ENCODE measurements around the gene SNRPA.

SNRPA gene

DNA sequence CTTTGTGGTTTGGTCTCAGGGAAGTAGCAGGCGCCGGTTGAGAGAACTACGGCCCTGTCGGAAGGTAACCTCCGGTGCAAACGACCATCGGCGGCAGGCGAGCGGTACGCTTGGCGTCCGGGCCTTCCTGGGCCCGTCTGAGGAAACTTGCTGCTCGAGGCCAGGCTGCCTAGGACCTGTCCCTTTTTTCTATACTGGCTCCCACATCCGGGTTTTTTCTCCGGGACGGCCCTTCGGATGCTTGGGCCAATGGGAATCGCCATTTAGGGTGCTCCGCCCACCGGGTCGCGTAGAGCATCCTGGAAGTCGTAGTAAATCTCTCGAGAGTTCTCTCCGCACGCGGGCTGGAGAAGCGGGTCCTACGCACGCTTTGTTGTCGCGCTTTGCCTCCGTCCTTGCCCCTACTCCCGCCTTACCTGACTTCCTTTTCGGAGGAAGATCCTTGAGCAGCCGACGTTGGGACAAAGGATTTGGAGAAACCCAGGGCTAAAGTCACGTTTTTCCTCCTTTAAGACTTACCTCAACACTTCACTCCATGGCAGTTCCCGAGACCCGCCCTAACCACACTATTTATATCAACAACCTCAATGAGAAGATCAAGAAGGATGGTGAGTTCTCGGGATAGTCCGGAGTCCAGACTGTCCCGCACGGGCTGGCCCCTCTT, at the start of gene SNRPA:
Gene SNRPA, plus strand, starts transcription at position 330 of the 664 bp plus-strand sequence. Its CDS starts 206 bp downstream, at position 536.
- DNase-seq: peak; percentile 96

DNA sequence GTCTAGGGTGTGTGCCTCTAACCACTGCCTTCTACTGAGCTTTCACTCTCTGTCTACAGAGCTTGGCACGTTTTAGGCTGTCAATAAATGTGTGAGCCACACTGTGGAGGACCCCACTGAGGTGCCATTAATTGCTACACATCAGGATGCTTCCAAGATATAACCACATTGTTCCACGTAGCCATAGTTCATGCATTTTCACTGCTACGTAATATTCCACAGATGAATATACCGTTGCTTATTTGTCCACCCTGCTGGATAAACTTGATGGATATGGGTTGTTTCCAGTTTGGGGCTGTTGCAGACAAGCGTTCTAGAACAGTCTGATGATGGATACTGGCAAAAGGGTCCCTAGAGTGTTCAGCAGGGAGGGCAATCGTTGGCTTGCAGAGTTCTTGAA, 49.2 kb upstream of the SNRPA start:
- DNase-seq: no peak

DNA sequence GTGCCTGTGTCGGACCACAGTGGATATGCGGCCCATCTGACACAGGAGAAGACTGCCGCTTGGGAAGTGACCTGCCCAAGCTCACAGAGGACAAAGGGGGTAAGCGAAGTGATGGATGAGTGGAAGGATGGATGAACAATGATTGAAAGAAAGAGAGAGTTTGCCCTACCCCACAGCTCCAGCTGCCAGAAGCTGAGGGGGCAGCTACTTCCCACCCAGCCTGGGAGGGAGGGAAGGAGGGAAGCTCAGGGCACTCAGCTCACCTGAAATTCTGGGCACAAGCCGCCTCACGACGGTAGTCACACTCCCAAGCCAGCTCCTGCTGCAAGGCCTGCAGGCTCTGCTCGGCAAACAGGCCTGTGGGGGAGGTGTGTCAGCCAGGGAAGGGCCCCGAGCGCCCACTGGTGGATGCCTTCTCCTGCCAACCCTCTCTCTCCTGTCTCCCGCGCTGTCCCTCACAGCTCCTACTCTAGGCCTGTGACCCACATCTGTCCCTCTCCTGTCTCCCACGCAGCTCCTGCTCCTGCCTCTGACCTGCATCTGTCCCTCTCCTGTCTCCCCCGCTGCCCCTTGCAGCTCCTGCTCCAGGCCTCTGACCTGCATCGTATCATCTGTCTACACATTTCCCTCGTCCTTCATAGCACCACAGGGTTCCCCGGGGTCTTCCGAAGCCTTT, 48.5 kb upstream of the SNRPA start:
- DNase-seq: no peak

DNA sequence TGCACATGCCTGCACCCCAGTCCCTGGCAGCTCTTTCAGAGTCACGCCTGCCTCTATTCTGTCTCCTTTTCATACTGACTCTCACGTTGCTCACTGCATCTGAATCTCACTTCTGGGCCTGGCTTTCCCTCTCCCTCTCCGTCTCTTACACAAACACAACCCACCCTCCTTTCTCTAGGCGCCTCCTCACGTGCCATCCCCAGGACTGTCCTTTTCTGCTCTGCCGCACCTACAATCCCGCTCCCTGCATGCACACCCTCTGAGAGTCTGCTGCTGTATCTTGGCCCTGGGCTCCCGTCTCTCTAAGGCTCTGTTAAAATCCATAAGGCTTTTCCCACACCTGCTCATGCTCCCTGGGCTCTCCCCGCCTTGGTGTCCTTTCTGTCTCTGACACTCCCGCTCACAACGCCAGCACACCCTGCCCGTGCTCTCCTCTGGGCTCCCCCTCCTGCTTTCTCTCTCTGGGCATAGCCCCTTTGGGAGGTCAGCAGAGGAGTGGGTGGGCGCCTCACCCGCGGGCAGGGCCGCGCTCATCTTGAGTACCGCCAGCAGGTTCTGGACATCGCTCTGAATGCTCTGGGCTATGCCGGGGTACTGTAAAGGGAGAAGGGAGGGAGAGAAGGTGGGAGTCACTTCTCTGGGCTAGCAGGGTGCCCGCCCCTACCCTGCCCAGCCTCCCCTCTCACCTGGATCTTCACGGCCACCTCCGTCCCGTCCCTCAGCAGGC, 47.8 kb upstream of the SNRPA start:
- no peak for DNase-seq

DNA sequence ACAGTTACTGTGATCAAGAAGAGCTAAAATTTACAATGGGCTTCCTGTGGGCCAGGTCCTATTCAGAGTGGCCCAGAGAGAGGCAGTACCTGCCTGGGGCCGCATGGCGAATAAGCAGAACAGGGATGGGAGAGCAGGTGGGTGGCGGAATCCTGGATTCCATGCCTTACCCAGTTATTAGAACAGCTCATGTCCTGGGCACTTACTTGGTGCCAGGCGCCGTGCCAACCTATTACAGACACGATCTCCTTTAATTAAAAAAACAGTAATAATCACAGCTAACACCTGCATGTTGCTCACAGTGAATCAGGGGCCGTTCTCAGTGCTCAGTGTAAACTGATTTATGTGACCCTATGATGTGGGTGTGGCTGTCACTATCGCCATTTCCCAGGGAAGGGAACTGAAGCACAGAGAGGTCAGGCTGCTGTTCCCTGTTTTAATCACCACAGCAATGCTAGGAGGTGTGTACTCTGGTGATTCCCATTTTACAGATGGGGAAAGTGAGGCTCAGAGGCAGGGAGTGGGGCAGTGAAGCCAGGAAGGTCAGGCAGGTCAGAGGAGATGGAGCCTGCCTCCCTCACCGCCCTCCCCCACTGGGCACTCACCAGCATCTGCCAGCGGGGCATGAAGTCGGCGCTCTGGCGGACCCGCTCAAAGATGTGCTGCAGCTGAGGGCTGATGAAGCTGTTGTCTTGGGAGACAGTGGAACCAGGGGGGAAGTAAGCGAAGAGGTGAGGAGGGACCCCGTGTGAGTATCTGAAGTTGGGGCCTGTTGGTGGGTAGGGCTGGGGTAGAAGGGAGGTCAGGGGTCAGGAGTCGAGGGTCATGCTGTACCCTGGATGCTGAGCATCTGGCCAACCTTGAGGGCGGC, 46.3 kb upstream of the SNRPA start:
- DNase-seq: no peak

DNA sequence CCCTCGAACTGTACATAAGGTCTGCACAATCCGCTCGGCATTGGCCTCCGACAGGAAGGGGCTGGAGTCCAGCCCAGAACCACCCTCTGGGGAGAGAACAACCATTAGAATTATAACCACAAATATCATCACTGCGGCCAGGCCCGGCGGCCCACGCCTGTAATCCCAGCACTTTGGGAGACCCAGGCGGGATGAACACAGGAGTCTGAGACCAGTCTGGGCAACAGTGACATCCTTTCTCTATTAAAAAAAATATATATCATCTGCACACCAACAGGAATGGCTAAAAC, 45.7 kb upstream of the SNRPA start:
- DNase-seq: no peak

DNA sequence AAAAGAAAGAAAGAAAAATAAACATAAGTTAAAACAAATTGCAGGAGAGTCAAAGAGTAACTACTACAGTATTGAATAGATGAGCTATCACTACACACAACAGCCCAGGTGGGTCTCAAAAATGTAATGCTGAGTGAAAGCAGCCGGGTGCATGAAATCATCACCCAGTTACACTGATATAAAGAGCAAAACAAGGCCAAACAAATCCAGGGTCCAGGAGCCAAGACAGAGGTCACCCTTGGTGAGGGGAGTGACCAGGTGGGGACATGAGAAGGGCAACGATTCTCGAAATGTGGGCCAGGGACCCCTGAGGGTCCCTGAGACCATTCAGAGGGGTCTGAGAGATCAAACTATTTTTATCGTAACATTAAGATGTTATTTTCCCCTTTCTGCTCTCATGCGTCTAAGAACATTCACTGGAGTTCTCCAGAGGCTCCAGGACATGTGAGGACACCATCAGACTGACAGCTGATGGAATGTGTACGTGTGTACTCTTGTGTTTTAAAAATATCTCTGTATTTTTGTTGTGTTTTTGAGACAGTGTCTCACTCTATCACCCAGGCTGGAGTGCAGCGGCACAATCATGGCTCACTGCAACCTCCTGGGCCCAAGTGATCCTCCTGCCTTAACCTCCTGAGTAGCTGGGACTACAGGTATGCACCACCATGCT, 44.9 kb upstream of the SNRPA start:
- no peak for DNase-seq

DNA sequence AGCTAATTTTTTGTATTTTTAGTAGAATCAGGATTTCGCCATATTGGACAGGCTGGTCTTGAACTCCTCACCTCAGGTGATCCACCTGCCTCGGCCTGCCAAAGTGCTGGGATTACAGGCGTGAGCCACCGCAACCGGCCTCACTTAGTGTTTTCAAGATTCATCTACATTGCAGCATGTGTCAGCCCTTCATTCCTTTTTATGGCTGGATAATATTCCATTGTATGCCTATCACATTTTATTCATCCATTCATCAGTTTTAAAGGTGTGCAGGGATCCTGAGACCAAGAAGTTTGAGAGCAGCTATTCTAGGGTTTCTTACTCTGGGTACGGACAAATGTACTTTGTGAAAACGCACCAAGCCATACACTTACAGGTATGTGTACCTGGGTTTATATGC, 43.4 kb upstream of the SNRPA start:
- DNase-seq: no peak

DNA sequence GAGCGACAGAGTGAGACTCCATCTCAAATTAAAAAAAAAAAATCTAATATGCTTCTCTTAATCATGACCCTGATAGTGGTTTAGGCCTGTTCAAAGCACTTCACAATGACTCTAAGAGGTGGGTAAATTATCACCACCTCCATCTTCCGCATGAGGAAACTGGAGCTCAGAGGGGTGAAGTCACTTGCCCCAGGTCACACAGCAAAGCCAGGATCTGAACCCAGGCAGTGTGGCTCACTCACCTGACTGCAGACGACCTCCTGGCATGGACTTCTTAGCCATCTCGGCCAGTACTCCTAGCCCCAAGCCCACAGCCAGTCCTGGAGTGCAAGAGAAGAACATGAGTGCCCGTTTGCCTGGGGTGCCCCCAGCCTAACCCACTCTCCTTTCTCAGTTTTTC, 41.2 kb upstream of the SNRPA start:
- DNase-seq: no peak

DNA sequence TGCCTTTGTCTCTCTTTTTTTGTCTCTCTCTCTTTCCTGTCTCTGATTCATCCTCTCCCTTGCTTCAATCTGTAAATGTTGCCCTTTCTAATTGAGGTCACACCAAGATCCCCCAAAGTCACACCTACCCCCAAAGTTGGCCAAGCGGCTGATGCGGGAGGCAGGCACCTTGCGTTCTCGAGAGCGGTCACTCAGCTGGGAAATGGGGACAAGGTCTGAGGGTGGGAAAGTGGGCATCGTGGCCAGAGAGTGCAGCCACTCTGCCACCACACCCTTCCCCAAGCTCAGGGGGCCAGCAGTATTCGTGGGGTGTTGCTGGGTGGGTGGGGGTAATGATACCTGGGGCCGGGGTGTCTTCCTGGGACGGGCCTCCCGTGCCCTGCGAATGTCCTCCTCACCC, 37.1 kb upstream of the SNRPA start:
- no peak for DNase-seq

DNA sequence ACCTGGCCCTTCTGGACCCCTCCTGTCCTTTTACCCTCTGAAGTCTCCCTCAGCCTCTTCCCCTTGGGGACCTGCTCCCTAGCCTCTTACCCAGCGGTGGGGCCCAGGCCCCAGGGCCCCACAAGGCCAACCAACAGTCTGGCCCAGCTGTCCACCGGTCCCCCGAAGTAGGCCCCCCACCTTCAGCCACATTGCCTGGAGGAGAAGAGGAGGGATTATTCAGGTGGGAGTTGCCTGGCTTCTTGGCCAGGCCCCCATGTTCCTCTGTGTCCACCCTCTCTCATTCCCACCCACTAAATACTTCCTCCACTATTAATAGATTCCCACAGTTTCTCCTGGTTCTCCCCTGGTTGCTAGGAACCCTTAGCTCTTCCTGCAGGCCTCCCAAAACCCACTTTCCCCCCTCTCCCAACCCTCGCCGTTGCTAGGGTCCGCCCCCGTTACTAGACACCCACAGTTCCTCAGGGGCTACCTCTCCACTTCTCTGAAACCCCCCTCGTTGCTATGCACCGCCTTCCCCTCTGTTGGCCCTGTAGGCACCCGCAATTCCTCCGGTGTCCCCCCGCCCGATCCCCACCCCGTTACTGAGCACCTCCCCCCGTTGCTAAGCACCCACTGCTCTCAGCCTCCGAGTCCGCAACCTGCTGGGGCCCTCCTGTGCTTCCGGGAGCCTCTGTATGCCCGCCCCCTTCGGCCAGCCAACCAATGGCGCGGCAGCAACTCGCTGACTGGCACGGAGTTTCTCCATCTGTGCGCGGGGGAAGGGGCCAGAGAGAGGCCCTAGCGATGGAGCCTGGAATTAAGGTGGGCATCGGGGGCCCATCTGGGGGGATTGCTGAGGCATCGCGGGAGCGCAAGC, 36.3 kb upstream of the SNRPA start:
- DNase-seq: peak; percentile 89

DNA sequence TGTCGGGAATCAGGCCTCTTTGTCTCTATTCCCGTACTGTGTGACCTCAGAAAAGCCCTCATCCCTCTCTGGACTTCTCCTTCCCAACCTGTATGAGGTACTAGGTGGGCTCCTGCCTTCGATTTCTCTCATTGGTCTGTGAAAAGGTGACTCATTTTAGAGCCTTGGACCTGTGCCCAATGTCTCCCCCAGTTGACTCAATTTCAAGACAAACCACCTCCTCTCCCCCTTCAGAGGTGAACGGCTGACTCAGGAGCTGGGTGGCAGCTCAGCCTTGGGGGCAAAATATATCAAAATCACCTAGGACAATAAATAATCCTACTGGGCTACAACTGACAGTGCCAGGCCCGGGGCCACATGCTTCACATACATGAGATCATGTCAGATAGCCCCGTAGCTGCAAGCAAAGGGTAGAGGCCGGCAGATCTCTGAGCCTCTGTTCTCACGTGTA, 34.9 kb upstream of the SNRPA start:
- DNase-seq: no peak

DNA sequence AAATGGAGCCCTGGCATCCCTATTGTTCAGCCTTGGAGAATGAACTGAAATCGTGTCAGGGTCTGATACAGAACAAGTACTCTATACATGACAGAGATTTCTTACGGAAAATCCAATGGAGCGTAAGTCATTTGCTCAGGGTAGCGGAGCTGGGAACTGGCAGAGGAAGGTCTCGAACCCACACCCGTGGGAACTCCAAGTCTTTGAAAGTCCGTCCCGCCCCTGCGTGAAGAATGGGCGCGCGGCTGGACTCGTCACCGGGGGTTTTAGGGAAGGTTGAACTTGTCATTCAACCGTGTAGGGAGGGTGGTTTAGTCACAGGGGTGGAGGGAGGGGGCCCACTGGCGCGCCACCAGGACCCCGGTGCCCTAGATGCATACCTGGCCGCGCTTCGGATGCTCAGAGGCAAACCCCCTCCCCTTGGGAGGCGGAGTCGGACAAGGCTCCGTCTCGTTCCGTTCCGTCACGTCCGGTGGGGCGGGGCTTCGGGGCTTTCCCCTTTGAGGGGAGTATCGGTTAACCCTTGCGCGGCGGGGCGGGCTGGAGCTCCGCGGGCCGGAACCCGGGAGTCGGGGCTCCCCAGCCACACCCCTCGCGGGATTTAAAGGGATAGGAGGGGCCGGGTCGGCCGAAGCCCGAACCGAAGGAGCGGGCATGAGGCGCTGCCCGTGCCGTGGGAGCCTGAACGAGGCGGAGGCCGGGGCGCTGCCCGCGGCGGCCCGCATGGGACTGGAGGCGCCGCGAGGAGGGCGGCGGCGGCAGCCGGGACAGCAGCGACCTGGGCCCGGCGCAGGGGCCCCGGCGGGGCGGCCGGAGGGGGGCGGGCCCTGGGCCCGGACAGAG, 34.3 kb upstream of the SNRPA start, which contains the start of the genes COQ8B and ITPKC:
Gene COQ8B, minus strand, starts transcription at position 405 of the 843 bp plus-strand sequence. CDS start 2,254 bp downstream, outside the sequence.
Gene ITPKC, plus strand, starts transcription at position 631 of the 843 bp plus-strand sequence. Its CDS starts 24 bp downstream, at position 655.
- peak; percentile 92 for DNase-seq

DNA sequence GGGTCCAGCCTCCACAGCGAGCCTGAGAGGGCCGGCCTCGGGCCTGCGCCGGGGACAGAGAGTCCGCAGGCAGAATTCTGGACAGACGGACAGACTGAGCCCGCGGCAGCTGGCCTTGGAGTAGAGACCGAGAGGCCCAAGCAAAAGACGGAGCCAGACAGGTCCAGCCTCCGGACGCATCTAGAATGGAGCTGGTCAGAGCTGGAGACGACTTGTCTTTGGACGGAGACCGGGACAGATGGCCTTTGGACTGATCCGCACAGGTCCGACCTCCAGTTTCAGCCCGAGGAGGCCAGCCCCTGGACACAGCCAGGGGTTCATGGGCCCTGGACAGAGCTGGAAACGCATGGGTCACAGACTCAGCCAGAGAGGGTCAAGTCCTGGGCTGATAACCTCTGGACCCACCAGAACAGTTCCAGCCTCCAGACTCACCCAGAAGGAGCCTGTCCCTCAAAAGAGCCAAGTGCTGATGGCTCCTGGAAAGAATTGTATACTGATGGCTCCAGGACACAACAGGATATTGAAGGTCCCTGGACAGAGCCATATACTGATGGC, 33.6 kb upstream of the SNRPA start:
- DNase-seq: no peak

DNA sequence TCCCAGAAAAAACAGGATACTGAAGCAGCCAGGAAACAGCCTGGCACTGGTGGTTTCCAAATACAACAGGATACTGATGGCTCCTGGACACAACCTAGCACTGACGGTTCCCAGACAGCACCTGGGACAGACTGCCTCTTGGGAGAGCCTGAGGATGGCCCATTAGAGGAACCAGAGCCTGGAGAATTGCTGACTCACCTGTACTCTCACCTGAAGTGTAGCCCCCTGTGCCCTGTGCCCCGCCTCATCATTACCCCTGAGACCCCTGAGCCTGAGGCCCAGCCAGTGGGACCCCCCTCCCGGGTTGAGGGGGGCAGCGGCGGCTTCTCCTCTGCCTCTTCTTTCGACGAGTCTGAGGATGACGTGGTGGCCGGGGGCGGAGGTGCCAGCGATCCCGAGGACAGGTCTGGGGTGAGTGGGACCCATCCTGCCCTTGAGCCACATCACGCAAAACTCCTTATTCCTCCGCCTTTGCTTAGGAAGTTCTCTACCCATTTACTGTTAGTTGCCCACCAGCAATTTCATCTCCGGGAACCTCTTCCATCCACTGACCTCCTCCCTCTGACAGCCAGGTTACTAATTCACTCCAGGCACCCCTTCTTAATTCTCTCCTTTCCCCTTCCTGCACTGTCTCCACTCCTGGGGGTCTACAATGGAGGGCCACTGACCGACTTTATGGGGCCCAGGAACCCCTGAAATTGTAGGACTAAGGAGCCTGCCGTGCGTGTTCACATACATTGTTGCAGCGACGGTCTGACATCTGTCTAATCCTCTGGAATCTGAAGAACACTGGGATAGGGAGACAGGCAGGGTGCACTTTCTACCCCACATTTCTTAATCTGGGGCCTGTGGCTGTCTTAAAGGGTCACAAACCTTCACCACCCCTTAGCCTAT, 32.9 kb upstream of the SNRPA start:
- no peak for DNase-seq

DNA sequence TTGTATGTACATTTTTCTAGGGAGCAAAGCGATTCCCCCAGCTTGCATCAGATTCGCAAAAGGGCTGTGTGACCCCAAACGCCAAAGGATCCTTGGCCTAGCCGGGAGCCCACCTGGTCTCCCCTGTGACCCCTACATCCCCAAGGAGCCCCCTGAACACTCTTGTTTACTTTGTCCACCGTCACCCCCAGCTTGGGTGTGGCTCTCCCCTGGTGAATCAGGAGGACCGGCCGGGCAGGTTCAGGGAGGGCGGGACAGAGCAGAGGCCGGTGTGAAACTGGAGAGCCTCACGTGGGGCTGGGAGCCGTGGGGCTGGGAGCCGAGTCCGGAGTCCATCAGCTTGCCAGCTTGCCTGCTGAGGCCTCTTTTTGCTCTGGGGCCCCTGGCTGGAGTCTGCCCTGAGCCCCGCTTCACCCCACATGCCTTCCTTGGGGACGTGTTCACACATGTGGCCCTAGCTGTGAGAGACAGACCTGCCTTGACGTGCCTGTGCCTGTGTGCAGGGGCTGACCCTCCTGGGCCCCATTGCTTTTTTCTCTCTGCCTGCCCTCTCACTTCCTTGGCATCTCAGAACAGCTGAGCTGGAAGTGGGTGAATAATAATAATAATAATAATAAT, 32.1 kb upstream of the SNRPA start:
- peak; percentile 3 for DNase-seq

DNA sequence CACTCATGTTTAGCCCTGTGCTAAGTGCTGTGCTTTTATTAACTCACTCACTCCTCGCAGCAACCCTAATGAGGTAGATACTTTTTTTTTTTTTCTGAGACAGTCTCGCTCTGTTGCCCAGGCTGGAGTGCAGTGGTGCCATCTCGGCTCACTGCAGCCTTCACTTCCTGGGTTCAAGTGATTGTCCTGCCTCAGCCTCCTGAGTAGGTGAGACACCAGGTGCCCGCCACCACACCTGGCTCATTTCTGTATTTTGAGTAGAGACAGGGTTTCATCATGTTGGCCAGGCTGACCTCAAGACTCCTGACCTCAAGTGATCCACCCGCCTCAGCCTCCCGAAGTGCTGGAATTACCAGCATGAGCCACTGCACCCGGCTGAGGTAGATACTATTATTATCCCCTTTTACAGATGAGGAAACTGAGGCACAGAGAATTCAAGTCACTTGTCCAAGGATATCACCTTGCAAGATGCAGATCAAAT, 31.5 kb upstream of the SNRPA start:
- no peak for DNase-seq

DNA sequence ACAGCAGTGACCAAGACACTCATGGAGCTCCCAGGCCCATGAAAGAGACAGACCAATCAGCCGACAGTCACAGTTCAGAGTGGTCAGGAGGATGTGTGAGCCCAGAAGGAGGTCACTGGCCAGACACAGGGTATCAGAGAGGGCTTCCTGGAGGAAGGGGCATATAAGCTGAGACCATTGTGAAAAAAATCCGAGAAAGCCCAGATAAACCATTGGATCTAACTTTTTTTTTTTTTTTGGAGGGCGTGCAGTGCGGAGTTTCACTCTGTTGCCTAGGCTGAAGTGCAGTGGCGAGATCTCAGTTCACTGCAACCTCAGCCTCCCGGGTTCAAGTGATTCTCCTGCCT, 29.9 kb upstream of the SNRPA start:
- no peak for DNase-seq
